Suprapubic skin (tissue), 4 donors: ENCODE results near the gene HOXB7. TPM values are rescaled to one million over a fixed set of nuclear protein-coding genes. Genes with fewer than 3 reads are reported as not detected.
A peak's percentile ranks its signal among the peaks of the same experiment; 100 is the strongest.

Source experiments
- DNase-seq, 2 donors: peaks; one replicate each; pipeline ENCODE4 v3.0.0-alpha.2; 2019; ENCODE audit warnings: low spot score in 2 of 2
- H3K27ac ChIP-seq: fragments of 200-600 bp; sonication (generic); one replicate; pipeline ENCODE4 v1.5.1; 2019
- H3K27me3 ChIP-seq: fragments of 200-600 bp; sonication (generic); one replicate; pipeline ENCODE4 v1.5.1; 2019
- H3K36me3 ChIP-seq: fragments of 200-600 bp; sonication (generic); one replicate; pipeline ENCODE4 v1.5.1; 2019
- H3K4me1 ChIP-seq: fragments of 200-600 bp; sonication (generic); one replicate; pipeline ENCODE4 v1.5.1; 2019
- H3K4me3 ChIP-seq: fragments of 200-600 bp; sonication (generic); one replicate; pipeline ENCODE4 v1.5.1; 2019; ENCODE audit warnings: mild to moderate bottlenecking
- H3K9me3 ChIP-seq: fragments of 200-600 bp; sonication (generic); one replicate; pipeline ENCODE4 v1.5.1; 2019
- EP300 ChIP-seq: sonication (generic); formaldehyde crosslinking; IDR thresholded peaks from one replicate; pipeline ENCODE4 v1.6.1; 2017; ENCODE audit warnings: antibody characterized with exemption
- POLR2A ChIP-seq, 2 donors: fragments of 450-650 bp; IDR thresholded peaks; one replicate each; pipeline ENCODE4 v1.6.1; 2017; ENCODE audit warnings: antibody characterized with exemption in 2 of 2, mild to moderate bottlenecking in 2 of 2, moderate library complexity in 2 of 2
- POLR2AphosphoS5 ChIP-seq, 3 donors: sonication (generic); formaldehyde crosslinking; IDR thresholded peaks; one replicate each; pipeline ENCODE4 v1.6.1; 2017; ENCODE audit warnings: antibody characterized with exemption in 3 of 3
- WGBS: methylation state at CpG from one replicate; pipeline ENCODE4 v1.1.5; 2018; 5-methylcytosine and 5-hydroxymethylcytosine counted together
- total RNA-seq, 4 donors: library from RNA; depleted of rRNA; stranded (reverse); fragments of >200 nt; gene quantifications; one replicate each; pipeline ENCODE4 v1.1.0, GENCODE V29; 2016
- TF ChIP-seq, protein P1 (sequence below), 2 donors: fragments of 200-600 bp in 1 of 2; fragments of 450-650 bp in 1 of 2; sonication (generic) in 1 of 2; IDR thresholded peaks; one replicate each; pipeline ENCODE4 v1.5.1; 2016 to 2019; ENCODE audit warnings: antibody characterized with exemption in 2 of 2, mild to moderate bottlenecking in 1 of 2, moderate library complexity in 1 of 2

The HOXB7 gene
- total RNA-seq, 4 donors from 2014 or later = 0.95 to 3.6 (median 2.4) TPM

GRCh38 chr17:48613862-48614694 lies 3.3 kb upstream of the HOXB7 start:
- H3K4me1 ChIP-seq = peaks cover 74% of the 10 kb centered on the region
- peaks cover 79% of the 10 kb centered on the region for H3K27me3 ChIP-seq
- H3K9me3 ChIP-seq = no peaks in the 10 kb centered on the region
- peak overlapping the region; percentile 88 for H3K4me3 ChIP-seq
- peak overlapping the region; percentile 78 for H3K27ac ChIP-seq
- no peaks in the 10 kb centered on the region for H3K36me3 ChIP-seq
- no peak for DNase-seq
- TF ChIP-seq EP300 (no peak), POLR2AphosphoS5 (IDR thresholded peaks at IDR 0.05) (no peak), POLR2A (IDR thresholded peaks at IDR 0.05) (no peak)
- TF ChIP-seq, protein P1, sequence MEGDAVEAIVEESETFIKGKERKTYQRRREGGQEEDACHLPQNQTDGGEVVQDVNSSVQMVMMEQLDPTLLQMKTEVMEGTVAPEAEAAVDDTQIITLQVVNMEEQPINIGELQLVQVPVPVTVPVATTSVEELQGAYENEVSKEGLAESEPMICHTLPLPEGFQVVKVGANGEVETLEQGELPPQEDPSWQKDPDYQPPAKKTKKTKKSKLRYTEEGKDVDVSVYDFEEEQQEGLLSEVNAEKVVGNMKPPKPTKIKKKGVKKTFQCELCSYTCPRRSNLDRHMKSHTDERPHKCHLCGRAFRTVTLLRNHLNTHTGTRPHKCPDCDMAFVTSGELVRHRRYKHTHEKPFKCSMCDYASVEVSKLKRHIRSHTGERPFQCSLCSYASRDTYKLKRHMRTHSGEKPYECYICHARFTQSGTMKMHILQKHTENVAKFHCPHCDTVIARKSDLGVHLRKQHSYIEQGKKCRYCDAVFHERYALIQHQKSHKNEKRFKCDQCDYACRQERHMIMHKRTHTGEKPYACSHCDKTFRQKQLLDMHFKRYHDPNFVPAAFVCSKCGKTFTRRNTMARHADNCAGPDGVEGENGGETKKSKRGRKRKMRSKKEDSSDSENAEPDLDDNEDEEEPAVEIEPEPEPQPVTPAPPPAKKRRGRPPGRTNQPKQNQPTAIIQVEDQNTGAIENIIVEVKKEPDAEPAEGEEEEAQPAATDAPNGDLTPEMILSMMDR (IDR thresholded peaks at IDR 0.05) = no peak
- 12% methylated on average over 37 of the region's 55 CpGs for WGBS

- Histone ChIP-seq H3K36me3 (no peaks in the 10 kb centered on the region), H3K4me1 (peaks cover 64% of the 10 kb centered on the region), H3K9me3 (no peaks in the 10 kb centered on the region), H3K27me3 (peaks cover 69% of the 10 kb centered on the region), H3K27ac (peak overlapping the region; percentile 78), H3K4me3 (peak overlapping the region; percentile 88)
- WGBS = 1% methylated on average over 46 of the region's 67 CpGs
- TF ChIP-seq, protein P1 (IDR thresholded peaks at IDR 0.05) = peak in 1 of 2 donors; percentile 23
- TF ChIP-seq POLR2AphosphoS5 (IDR thresholded peaks at IDR 0.05) = no peak
- no peak for DNase-seq
Measured at GRCh38 chr17:48612854-48613691, 2.3 kb upstream of the HOXB7 start.

DNA sequence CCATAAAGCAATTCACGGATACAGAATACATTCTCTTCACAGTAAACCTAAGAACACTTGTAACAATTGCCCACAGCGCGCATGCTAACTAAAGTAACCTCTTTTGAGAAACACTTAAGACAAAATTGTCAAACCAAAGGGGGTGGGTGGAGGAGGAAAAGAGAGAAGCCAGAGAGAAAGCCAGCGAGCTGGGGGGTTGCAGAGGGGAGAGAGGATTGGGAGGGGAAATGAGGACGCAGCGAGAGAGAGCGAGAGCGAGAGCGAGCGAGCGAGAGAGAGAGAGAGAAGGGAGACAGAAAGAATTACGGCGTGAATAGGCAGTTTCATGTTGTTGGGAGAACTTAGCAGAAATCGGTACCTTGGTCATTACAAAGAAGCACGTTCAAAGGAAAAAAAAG lies 1.6 kb upstream of the HOXB7 start:
- no peaks in the 10 kb centered on the region for H3K36me3 ChIP-seq
- TF ChIP-seq EP300 = no peak
- TF ChIP-seq POLR2A (IDR thresholded peaks at IDR 0.05) = no peak
- no peak for TF ChIP-seq POLR2AphosphoS5 (IDR thresholded peaks at IDR 0.05)
- TF ChIP-seq, protein P1 (IDR thresholded peaks at IDR 0.05) = no peak
- H3K4me1 ChIP-seq = peaks cover 59% of the 10 kb centered on the region
- no peaks in the 10 kb centered on the region for H3K9me3 ChIP-seq
- peak overlapping the region; percentile 88 for H3K27ac ChIP-seq
- peak overlapping the region; percentile 88 for H3K4me3 ChIP-seq
- WGBS = 4% methylated on average over 15 of the region's 15 CpGs
- peaks cover 66% of the 10 kb centered on the region for H3K27me3 ChIP-seq
- DNase-seq = no peak

DNA sequence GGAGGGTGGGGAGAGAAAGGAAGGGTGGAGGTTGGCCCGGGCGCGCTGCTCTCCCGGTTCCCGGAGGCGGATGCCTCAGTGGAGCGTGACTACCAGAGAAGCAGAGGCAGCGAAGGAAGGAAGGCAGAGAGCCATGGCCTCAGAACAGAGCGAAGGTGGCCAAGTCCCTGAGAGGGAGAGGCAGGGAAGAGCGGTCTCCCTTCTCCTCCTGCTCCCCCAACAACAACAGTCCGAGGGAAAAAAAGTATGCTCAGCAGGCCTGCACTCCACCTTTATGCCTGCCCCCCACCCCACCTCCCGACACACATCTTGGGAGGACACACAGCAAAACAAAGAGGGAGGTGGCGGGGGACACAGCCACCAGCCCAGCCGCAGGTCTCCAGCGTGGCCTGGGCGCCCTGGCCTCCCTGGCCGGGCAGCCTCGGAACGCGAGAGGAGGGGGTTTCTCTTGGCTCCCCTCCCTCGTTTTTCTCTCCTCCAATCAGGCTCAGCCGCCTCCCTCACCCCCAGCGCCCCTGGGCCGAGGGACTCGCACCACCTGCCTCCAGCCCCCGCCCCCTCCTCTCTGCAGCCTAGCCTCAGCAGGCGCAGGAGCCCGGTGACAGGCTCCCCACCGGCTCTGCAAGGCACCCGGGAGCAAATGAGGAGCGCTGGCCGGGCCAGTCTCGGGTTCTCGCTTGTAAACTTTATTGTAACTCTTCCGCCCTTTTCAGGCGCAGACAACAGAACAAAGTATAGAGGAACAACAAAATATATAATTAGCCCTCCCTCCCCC lies 1.1 kb upstream of the HOXB7 start:
- Histone ChIP-seq H3K36me3 (no peaks in the 10 kb centered on the region), H3K27me3 (peaks cover 60% of the 10 kb centered on the region), H3K4me1 (peaks cover 59% of the 10 kb centered on the region), H3K9me3 (no peaks in the 10 kb centered on the region), H3K27ac (peak overlapping the region; percentile 88), H3K4me3 (peak overlapping the region; percentile 88)
- WGBS = 8% methylated on average over 36 of the region's 36 CpGs
- no peak for DNase-seq
- TF ChIP-seq EP300 (no peak), POLR2A (IDR thresholded peaks at IDR 0.05) (no peak), POLR2AphosphoS5 (IDR thresholded peaks at IDR 0.05) (no peak)
- TF ChIP-seq, protein P1 (IDR thresholded peaks at IDR 0.05) = no peak
